GM12872 (cell line): ENCODE data around the gene HORMAD2.

Experiments
- TF ChIP-seq, protein P1 (sequence below): IDR thresholded peaks from 3 replicates; pipeline ENCODE4 v1.5.1; 2011; ENCODE audit warnings: low read depth, mild to moderate bottlenecking, low read length, moderate library complexity; ENCODE audit not compliant: insufficient read depth

HORMAD2 gene

GRCh38 chr22:30057375-30057774 lies 22.9 kb upstream of the HORMAD2 start:
- TF ChIP-seq, protein P1, sequence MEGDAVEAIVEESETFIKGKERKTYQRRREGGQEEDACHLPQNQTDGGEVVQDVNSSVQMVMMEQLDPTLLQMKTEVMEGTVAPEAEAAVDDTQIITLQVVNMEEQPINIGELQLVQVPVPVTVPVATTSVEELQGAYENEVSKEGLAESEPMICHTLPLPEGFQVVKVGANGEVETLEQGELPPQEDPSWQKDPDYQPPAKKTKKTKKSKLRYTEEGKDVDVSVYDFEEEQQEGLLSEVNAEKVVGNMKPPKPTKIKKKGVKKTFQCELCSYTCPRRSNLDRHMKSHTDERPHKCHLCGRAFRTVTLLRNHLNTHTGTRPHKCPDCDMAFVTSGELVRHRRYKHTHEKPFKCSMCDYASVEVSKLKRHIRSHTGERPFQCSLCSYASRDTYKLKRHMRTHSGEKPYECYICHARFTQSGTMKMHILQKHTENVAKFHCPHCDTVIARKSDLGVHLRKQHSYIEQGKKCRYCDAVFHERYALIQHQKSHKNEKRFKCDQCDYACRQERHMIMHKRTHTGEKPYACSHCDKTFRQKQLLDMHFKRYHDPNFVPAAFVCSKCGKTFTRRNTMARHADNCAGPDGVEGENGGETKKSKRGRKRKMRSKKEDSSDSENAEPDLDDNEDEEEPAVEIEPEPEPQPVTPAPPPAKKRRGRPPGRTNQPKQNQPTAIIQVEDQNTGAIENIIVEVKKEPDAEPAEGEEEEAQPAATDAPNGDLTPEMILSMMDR, result no peak

DNA sequence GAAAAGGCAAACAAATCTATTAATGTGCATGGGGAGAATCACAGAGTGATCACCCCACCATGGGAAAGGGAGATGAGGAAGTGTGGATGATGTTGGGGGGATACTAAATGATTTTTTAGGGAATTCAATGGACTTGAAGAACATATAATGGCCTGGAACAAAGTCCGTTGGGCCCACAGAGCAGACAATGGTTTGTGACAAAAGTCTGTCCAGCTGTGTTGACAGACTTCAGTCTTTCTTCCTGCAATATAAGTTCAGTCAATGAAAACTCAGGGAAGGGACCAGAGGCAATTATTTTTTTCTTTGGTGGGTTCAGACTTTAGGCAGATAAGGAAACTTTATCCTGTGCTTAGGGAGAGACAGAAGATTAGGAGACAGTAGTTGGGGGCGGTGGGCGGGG lies 18.0 kb upstream of the HORMAD2 start:
- TF ChIP-seq, protein P1, result no peak

DNA sequence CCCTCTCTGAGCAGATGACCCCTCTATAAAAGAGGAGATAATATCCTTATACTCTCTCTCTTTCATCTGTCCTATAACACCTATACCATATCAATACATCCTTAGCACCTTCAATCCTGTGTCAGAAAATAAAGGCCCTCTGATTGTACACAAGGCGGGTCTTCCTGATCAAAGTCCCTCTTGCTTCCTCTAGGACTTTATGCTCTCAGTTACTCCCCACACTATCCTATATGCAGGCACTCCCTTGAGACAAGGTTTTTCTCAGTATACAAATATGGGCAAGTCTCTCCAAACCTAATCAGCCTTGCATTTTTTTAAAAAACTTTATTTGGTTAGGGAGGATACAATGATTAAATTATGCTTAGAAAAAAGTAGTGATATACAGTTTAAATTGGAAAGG lies 17.3 kb upstream of the HORMAD2 start:
- TF ChIP-seq, protein P1, result no peak

DNA sequence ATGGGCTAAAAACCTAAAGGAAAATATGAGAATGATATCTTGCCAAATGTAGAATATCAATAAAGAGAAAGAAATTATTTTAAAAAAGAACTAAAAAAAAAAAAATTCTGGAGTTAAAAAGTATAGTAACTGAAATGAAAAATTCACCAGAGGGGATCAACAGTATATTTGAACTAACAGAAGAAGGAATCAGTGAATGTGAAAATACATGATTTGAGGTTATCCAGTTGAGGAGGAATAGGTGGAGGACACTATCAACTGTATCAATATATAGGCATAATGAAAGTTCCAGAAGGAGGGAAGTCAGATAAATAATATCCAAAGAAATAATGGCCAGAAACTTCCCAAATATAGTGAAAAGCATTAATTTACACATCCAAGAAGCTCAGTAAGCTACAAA lies 16.1 kb upstream of the HORMAD2 start:
- TF ChIP-seq, protein P1, result no peak

DNA sequence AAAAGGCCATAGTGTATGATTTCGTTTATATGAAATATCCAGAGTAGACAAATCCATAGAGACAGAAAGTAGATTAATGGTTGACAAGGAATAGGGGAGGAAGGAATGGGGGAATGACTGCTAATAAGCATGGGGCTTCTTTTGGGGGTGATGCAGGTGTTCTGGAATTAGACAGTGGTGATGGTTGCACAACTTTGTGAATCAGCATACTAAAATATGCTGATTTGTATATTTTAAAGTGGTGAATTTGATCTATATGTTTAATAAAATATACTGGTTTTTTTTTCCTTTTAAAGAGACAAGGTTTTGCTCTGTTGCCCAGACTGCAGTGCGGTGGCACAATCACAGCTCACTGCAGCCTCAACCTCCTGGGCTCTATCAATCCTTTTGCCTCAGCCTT lies 6.5 kb upstream of the HORMAD2 start:
- TF ChIP-seq, protein P1, result no peak

GRCh38 chr22:30074147-30074546 lies 6.1 kb upstream of the HORMAD2 start:
- TF ChIP-seq, protein P1, result no peak

GRCh38 chr22:30074994-30075393 lies 5.3 kb upstream of the HORMAD2 start:
- TF ChIP-seq, protein P1, result no peak

- TF ChIP-seq, protein P1, result no peak
Observed at GRCh38 chr22:30077279-30077880, 2.9 kb upstream of the HORMAD2 start.
